Neural cell (in vitro differentiated cells): Measurements from ENCODE around the gene DLST.

Experiments
- EZH2 ChIP-seq: fragments of 200-600, 300-800 bp; shearing (Covaris generic), sonication (generic); IDR thresholded peaks from 2 replicates; pipeline ENCODE4 v1.6.1; 2014; ENCODE audit warnings: antibody characterized with exemption, low read length, borderline replicate concordance, mild to moderate bottlenecking; ENCODE audit not compliant: insufficient read depth, poor library complexity, severe bottlenecking
- POLR2AphosphoS5 ChIP-seq: IDR thresholded peaks from 2 replicates; pipeline ENCODE4 v1.6.1; 2012
- SMC3 ChIP-seq: fragments of 450-650 bp; conservative IDR thresholded peaks from 2 replicates; pipeline ENCODE4 v1.6.1; 2014; ENCODE audit warnings: antibody characterized with exemption, mild to moderate bottlenecking, moderate library complexity; ENCODE audit not compliant: poor library complexity
- TF ChIP-seq, protein P1 (sequence below): fragments of 450-650 bp; IDR thresholded peaks from 2 replicates; pipeline ENCODE4 v1.5.1; 2014; ENCODE audit warnings: antibody characterized with exemption, mild to moderate bottlenecking, moderate library complexity; ENCODE audit not compliant: poor library complexity, severe bottlenecking

DNA sequence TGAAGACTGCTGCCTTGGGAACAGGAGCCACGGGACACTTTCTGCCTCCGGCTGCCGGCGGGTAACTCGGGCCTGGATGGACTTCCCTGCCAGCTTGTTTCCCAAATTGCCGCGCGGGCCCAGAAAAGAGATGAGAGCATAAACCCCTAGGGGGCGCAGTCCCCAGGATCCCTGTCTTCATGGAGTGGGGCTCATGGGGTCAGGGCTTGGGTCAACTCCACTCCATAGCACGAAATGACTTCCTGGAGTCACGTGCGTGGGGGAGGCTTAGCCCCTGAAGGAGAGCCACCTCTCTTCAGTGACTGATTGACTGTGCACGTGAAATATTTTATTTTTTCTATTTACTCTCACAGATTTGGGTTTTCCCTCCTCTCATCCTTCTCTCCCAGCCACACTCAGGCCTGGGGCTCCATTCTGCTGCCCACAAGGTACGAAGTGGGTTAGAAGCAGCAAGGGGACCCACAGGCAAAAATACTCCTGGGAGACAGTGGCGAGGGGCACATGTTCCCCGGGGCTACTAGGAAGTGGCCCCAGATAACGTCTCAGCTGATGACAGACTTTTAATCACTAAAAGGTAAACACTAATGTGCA is 63.6 kb downstream of the DLST start:
- TF ChIP-seq POLR2AphosphoS5 (no peak), EZH2 (no peak), SMC3 (no peak)
- TF ChIP-seq, protein P1, sequence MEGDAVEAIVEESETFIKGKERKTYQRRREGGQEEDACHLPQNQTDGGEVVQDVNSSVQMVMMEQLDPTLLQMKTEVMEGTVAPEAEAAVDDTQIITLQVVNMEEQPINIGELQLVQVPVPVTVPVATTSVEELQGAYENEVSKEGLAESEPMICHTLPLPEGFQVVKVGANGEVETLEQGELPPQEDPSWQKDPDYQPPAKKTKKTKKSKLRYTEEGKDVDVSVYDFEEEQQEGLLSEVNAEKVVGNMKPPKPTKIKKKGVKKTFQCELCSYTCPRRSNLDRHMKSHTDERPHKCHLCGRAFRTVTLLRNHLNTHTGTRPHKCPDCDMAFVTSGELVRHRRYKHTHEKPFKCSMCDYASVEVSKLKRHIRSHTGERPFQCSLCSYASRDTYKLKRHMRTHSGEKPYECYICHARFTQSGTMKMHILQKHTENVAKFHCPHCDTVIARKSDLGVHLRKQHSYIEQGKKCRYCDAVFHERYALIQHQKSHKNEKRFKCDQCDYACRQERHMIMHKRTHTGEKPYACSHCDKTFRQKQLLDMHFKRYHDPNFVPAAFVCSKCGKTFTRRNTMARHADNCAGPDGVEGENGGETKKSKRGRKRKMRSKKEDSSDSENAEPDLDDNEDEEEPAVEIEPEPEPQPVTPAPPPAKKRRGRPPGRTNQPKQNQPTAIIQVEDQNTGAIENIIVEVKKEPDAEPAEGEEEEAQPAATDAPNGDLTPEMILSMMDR: no peak
